Fibroblast of skin of left quadriceps (primary cell): ENCODE measurements around the gene MANBA.

Experiments used
- DNase-seq, 2 experiments: peaks; one replicate each; pipeline ENCODE4 v3.0.0-alpha.2; 2013; ENCODE audit warnings: low read depth in 2 of 2

The MANBA gene

GRCh38 chr4:102594000-102594399, 166.8 kb downstream of the MANBA start:
- no peak for DNase-seq

GRCh38 chr4:102593147-102593546, 167.6 kb downstream of the MANBA start:
- DNase-seq = no peak

GRCh38 chr4:102592256-102592655, 168.5 kb downstream of the MANBA start:
- no peak for DNase-seq

GRCh38 chr4:102589743-102590142, 171.0 kb downstream of the MANBA start:
- DNase-seq = no peak

- DNase-seq = no peak
These were observed 174.1 kb downstream of the MANBA start for GRCh38 chr4:102586644-102587021.

GRCh38 chr4:102586002-102586643, 174.6 kb downstream of the MANBA start:
- DNase-seq = no peak

- no peak for DNase-seq
These were observed 175.4 kb downstream of the MANBA start for GRCh38 chr4:102585329-102585728.

- DNase-seq = no peak
These were observed 176.7 kb downstream of the MANBA start for GRCh38 chr4:102584091-102584490.
